K562 (cell line): Measurements from ENCODE around the gene ZNF549. TPM values are rescaled to one million over a fixed set of nuclear protein-coding genes. Genes with fewer than 3 reads are reported as not detected.
A peak's percentile ranks its signal among the peaks of the same experiment; 100 is the strongest.

ENCODE experiments used
- ARID2 ChIP-seq: fragments of 450-650 bp; IDR thresholded peaks from 2 replicates; pipeline ENCODE4 v1.6.1; 2017; ENCODE audit warnings: antibody characterized with exemption, mild to moderate bottlenecking
- DIDO1 ChIP-seq: fragments of 450-650 bp; IDR thresholded peaks from 2 replicates; pipeline ENCODE4 v1.6.1; 2016; ENCODE audit warnings: low read depth, missing biosample characterization, missing genetic modification characterization
- EP300 ChIP-seq: IDR thresholded peaks from 2 replicates; pipeline ENCODE4 v1.6.1; 2012; ENCODE audit warnings: low read length, improper control_type of control experiment
- ETV1 ChIP-seq: fragments of 450-650 bp; conservative IDR thresholded peaks from 2 replicates; pipeline ENCODE4 v1.6.1; 2016; ENCODE audit warnings: missing genetic modification characterization, control low read depth, low read depth, missing compliant biosample characterization
- FOS ChIP-seq: IDR thresholded peaks from 3 replicates; pipeline ENCODE4 v1.6.1; 2011; ENCODE audit not compliant: insufficient read length; ENCODE audit errors: extremely low read depth
- HNRNPK ChIP-seq: fragments of 200-400 bp; formaldehyde crosslinking; IDR thresholded peaks from one replicate; pipeline ENCODE4 v1.6.1; 2018; ENCODE audit warnings: mild to moderate bottlenecking, low read depth, low read length; ENCODE audit not compliant: poor library complexity, severe bottlenecking
- HSF4 ChIP-seq: fragments of 250-450 bp; sonication (Bioruptor Pico); IDR thresholded peaks from 2 replicates; pipeline ENCODE4 v2.1.2; 2022; ENCODE audit warnings: mild to moderate bottlenecking, moderate library complexity, borderline replicate concordance
- JUNB ChIP-seq: fragments of 450-650 bp; formaldehyde crosslinking; conservative IDR thresholded peaks from 2 replicates; pipeline ENCODE4 v1.4.0; 2020; ENCODE audit warnings: mild to moderate bottlenecking
- MAFK ChIP-seq: IDR thresholded peaks from 2 replicates; pipeline ENCODE4 v1.6.1; 2011; ENCODE audit warnings: low read length, improper control_type of control experiment
- NFIC ChIP-seq: fragments of 450-650 bp; IDR thresholded peaks from 2 replicates; pipeline ENCODE4 v1.6.1; 2017; ENCODE audit warnings: mild to moderate bottlenecking, inconsistent platforms
- NONO ChIP-seq, 2 experiments: fragments of 200-400 bp in 1 of 2; fragments of 450-650 bp in 1 of 2; formaldehyde crosslinking in 1 of 2; IDR thresholded peaks; 2 replicates each; pipeline ENCODE4 v1.6.1; 2017; ENCODE audit warnings: low read depth in 2 of 2, mild to moderate bottlenecking in 2 of 2, moderate library complexity in 2 of 2, low read length in 1 of 2
- RBM34 ChIP-seq: fragments of 200-400 bp; formaldehyde crosslinking; IDR thresholded peaks from 2 replicates; pipeline ENCODE4 v1.6.1; 2018; ENCODE audit warnings: low read length, borderline replicate concordance; ENCODE audit not compliant: insufficient read depth
- SMAD2 ChIP-seq: fragments of 150-350 bp; IDR thresholded peaks from 2 replicates; pipeline ENCODE4 v1.6.1; 2014; ENCODE audit warnings: low read depth, mild to moderate bottlenecking, low read length
- SOX6 ChIP-seq: fragments of 450-650 bp; IDR thresholded peaks from 2 replicates; pipeline ENCODE4 v1.6.1; 2014; ENCODE audit warnings: mild to moderate bottlenecking
- TOE1 ChIP-seq, 2 experiments: fragments of 450-650 bp in 1 of 2; sonication (generic) in 1 of 2; formaldehyde crosslinking in 1 of 2; IDR thresholded peaks; 2 replicates each; pipeline versions ENCODE4 v1.7.1 to v1.8.0; 2016 to 2022; ENCODE audit warnings: borderline replicate concordance in 2 of 2, mild to moderate bottlenecking in 2 of 2, antibody characterized with exemption in 1 of 2, inconsistent platforms in 1 of 2, low read depth in 1 of 2, missing genetic modification reagents in 1 of 2, moderate library complexity in 1 of 2
- ZKSCAN8 ChIP-seq: fragments of 200-800 bp; sonication (Bioruptor generic); IDR thresholded peaks from 2 replicates; pipeline ENCODE4 v1.6.1; 2016; ENCODE audit warnings: missing genetic modification characterization, missing compliant biosample characterization
- ZNF232 ChIP-seq: sonication (generic); formaldehyde crosslinking; IDR thresholded peaks from 2 replicates; pipeline ENCODE4 v1.8.0; 2022; ENCODE audit warnings: mild to moderate bottlenecking, missing genetic modification reagents
- ZNF316 ChIP-seq: fragments of 450-650 bp; IDR thresholded peaks from 2 replicates; pipeline ENCODE4 v1.6.1; 2016
- ZNF707 ChIP-seq: fragments of 250-450 bp; sonication (Bioruptor Pico); conservative IDR thresholded peaks from 2 replicates; pipeline ENCODE4 v1.8.0; 2022; ENCODE audit warnings: inconsistent platforms, mild to moderate bottlenecking, moderate library complexity
- ZNF76 ChIP-seq: fragments of 250-450 bp; sonication (Bioruptor Pico); IDR thresholded peaks from 2 replicates; pipeline ENCODE4 v1.4.0; 2020; ENCODE audit warnings: mild to moderate bottlenecking, moderate library complexity, borderline replicate concordance
- polyA plus RNA-seq, 8 experiments: library from polyadenylated mRNA; depleted of rRNA in 4 of 8; stranded (reverse) in 5 of 8; unstranded in 3 of 8; fragments of >200 nt; fragmentation: Nextera tagmentation in 2 of 8; fragmentation: Illumina TruSeq in 1 of 8; extraction: Ambion mirVana in 2 of 8; extraction: Trizol in 1 of 8; gene quantifications; 2 replicates each; pipeline versions ENCODE4 v1.2.1 to v1.2.3, GENCODE V29; 2011 to 2014; ENCODE audit warnings: inconsistent platforms in 1 of 8, missing spikeins in 1 of 8
- total RNA-seq, 7 experiments: library from RNA; depleted of rRNA in 6 of 7; stranded (reverse); fragments of >200 nt in 6 of 7; fragmentation: Illumina TruSeq in 2 of 7; extraction: Trizol in 2 of 7; gene quantifications; 2 replicates each; pipeline versions ENCODE4 v1.2.1 to v1.2.3, GENCODE V29; 2011 to 2021; ENCODE audit warnings: low replicate concordance in 1 of 7
- TF ChIP-seq, protein P1 (sequence below): fragments of 450-650 bp; conservative IDR thresholded peaks from 2 replicates; pipeline ENCODE4 v1.6.1; 2016; ENCODE audit warnings: missing genetic modification characterization, low read depth, mild to moderate bottlenecking, control low read depth, missing compliant biosample characterization
- TF ChIP-seq, protein P2 (sequence below), 3 experiments: fragments of 200-800 bp in 1 of 3; fragments of 250-450 bp in 1 of 3; fragments of 450-650 bp in 1 of 3; sonication (Bioruptor Pico) in 1 of 3; sonication (Bioruptor generic) in 1 of 3; formaldehyde crosslinking in 1 of 3; IDR thresholded peaks; 2 replicates each; pipeline versions ENCODE4 v1.6.1 to v1.8.0; 2016 to 2022; ENCODE audit warnings: mild to moderate bottlenecking in 2 of 3, missing genetic modification characterization in 2 of 3, missing compliant biosample characterization in 1 of 3, moderate library complexity in 1 of 3
- TF ChIP-seq, protein P3 (sequence below): fragments of 250-450 bp; sonication (Bioruptor Pico); IDR thresholded peaks from 2 replicates; pipeline ENCODE4 v1.8.0; 2022; ENCODE audit warnings: moderate library complexity, mild to moderate bottlenecking, inconsistent platforms

ZNF549 gene
- total and polyA plus RNA-seq, 9 of the 15 experiments (the other 6 are each of a cell fraction or from before 2014, with no cell fraction given) = 0.03 to 0.68 (median 0.25) TPM

- TF ChIP-seq ZNF707 (CRISPR knock-in tag) = no peak
- TF ChIP-seq ZNF232 (CRISPR knock-in tag) = no peak
- no peak for TF ChIP-seq ZKSCAN8 (CRISPR knock-in tag)
- TF ChIP-seq EP300 = no peak
- TF ChIP-seq ARID2 = no peak
- TF ChIP-seq, protein P1, sequence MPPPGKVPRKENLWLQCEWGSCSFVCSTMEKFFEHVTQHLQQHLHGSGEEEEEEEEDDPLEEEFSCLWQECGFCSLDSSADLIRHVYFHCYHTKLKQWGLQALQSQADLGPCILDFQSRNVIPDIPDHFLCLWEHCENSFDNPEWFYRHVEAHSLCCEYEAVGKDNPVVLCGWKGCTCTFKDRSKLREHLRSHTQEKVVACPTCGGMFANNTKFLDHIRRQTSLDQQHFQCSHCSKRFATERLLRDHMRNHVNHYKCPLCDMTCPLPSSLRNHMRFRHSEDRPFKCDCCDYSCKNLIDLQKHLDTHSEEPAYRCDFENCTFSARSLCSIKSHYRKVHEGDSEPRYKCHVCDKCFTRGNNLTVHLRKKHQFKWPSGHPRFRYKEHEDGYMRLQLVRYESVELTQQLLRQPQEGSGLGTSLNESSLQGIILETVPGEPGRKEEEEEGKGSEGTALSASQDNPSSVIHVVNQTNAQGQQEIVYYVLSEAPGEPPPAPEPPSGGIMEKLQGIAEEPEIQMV (tag) = no peak
- no peak for TF ChIP-seq SMAD2
- TF ChIP-seq ZNF316 = peak; percentile 52
- TF ChIP-seq, protein P2, sequence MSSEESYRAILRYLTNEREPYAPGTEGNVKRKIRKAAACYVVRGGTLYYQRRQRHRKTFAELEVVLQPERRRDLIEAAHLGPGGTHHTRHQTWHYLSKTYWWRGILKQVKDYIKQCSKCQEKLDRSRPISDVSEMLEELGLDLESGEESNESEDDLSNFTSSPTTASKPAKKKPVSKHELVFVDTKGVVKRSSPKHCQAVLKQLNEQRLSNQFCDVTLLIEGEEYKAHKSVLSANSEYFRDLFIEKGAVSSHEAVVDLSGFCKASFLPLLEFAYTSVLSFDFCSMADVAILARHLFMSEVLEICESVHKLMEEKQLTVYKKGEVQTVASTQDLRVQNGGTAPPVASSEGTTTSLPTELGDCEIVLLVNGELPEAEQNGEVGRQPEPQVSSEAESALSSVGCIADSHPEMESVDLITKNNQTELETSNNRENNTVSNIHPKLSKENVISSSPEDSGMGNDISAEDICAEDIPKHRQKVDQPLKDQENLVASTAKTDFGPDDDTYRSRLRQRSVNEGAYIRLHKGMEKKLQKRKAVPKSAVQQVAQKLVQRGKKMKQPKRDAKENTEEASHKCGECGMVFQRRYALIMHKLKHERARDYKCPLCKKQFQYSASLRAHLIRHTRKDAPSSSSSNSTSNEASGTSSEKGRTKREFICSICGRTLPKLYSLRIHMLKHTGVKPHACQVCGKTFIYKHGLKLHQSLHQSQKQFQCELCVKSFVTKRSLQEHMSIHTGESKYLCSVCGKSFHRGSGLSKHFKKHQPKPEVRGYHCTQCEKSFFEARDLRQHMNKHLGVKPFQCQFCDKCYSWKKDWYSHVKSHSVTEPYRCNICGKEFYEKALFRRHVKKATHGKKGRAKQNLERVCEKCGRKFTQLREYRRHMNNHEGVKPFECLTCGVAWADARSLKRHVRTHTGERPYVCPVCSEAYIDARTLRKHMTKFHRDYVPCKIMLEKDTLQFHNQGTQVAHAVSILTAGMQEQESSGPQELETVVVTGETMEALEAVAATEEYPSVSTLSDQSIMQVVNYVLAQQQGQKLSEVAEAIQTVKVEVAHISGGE (CRISPR knock-in tag; IDR thresholded peaks at IDR 0.05) = no peak
- no peak for TF ChIP-seq DIDO1 (tag)
- no peak for TF ChIP-seq HNRNPK
- TF ChIP-seq TOE1 (IDR thresholded peaks at IDR 0.05; ENCODE audit: borderline replicate concordance) = no peak
- no peak for TF ChIP-seq TOE1 (CRISPR knock-in tag; IDR thresholded peaks at IDR 0.05; ENCODE audit: borderline replicate concordance, low read depth)
- no peak for TF ChIP-seq ETV1 (tag)
- TF ChIP-seq, protein P3, sequence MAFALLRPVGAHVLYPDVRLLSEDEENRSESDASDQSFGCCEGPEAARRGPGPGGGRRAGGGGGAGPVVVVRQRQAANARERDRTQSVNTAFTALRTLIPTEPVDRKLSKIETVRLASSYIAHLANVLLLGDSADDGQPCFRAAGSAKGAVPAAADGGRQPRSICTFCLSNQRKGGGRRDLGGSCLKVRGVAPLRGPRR (CRISPR knock-in tag) = no peak
- TF ChIP-seq MAFK = 0 out of 2 replicates have a peak, but pooled peaks have one; percentile 17
- TF ChIP-seq SOX6 = no peak
- TF ChIP-seq HSF4 = no peak
- no peak for TF ChIP-seq NONO (IDR thresholded peaks at IDR 0.05; ENCODE audit: low read depth in 2 of 2, low read length in 1 of 2)
- no peak for TF ChIP-seq RBM34
- TF ChIP-seq NFIC = peak; percentile 72
- no peak for TF ChIP-seq JUNB (CRISPR knock-in tag)
- no peak for TF ChIP-seq ZNF76
- no peak for TF ChIP-seq FOS
Measured at GRCh38 chr19:57576661-57577060, 49.5 kb downstream of the ZNF549 start (continued).
